HepG2 (cell line): ENCODE measurements around the gene DPP7. TPM values are rescaled to one million over a fixed set of nuclear protein-coding genes. Genes with fewer than 3 reads are reported as not detected.
A peak's percentile ranks its signal among the peaks of the same experiment; 100 is the strongest.

ENCODE experiments used
- ATRX ChIP-seq: sonication (generic); formaldehyde crosslinking; IDR thresholded peaks from 2 replicates; pipeline ENCODE4 v1.4.0; 2020; ENCODE audit warnings: missing genetic modification reagents, borderline replicate concordance
- FOSL2 ChIP-seq: sonication (generic); formaldehyde crosslinking; IDR thresholded peaks from 2 replicates; pipeline ENCODE4 v1.4.0; 2020; ENCODE audit warnings: missing genetic modification reagents
- HNF4A ChIP-seq: sonication (generic); formaldehyde crosslinking; IDR thresholded peaks from 2 replicates; pipeline ENCODE4 v1.4.0; 2020; ENCODE audit warnings: missing genetic modification reagents
- IRF2 ChIP-seq: IDR thresholded peaks from 2 replicates; pipeline ENCODE4 v1.6.1; 2018; ENCODE audit warnings: missing genetic modification reagents, missing compliant biosample characterization
- ISL2 ChIP-seq: sonication (generic); formaldehyde crosslinking; IDR thresholded peaks from 2 replicates; pipeline ENCODE4 v1.5.0; 2020; ENCODE audit warnings: missing genetic modification reagents
- KDM2A ChIP-seq: sonication (generic); formaldehyde crosslinking; IDR thresholded peaks from 2 replicates; pipeline ENCODE4 v1.4.0; 2020; ENCODE audit warnings: low read depth, missing genetic modification reagents, borderline replicate concordance
- KLF12 ChIP-seq: sonication (generic); formaldehyde crosslinking; IDR thresholded peaks from 2 replicates; pipeline ENCODE4 v1.4.0; 2020; ENCODE audit warnings: missing genetic modification reagents, borderline replicate concordance
- SALL2 ChIP-seq: sonication (generic); formaldehyde crosslinking; IDR thresholded peaks from 2 replicates; pipeline ENCODE4 v1.8.1; 2023; ENCODE audit warnings: mild to moderate bottlenecking, missing genetic modification reagents, inconsistent platforms
- ZBTB7B ChIP-seq: sonication (generic); formaldehyde crosslinking; IDR thresholded peaks from 2 replicates; pipeline ENCODE4 v1.4.0; 2020; ENCODE audit warnings: missing genetic modification reagents
- ZNF138 ChIP-seq: sonication (generic); formaldehyde crosslinking; IDR thresholded peaks from 2 replicates; pipeline ENCODE4 v1.5.0; 2020; ENCODE audit warnings: mild to moderate bottlenecking, low read depth, missing genetic modification reagents
- ZNF205 ChIP-seq: IDR thresholded peaks from 2 replicates; pipeline ENCODE4 v1.6.1; 2018; ENCODE audit warnings: missing biosample characterization, missing genetic modification reagents
- ZNF354B ChIP-seq: sonication (generic); formaldehyde crosslinking; IDR thresholded peaks from 2 replicates; pipeline ENCODE4 v1.8.0; 2022; ENCODE audit warnings: mild to moderate bottlenecking, missing genetic modification reagents
- ZNF367 ChIP-seq: sonication (generic); formaldehyde crosslinking; IDR thresholded peaks from 2 replicates; pipeline ENCODE4 v1.4.0; 2020; ENCODE audit warnings: missing genetic modification reagents, borderline replicate concordance
- ZNF674 ChIP-seq: sonication (generic); formaldehyde crosslinking; IDR thresholded peaks from 2 replicates; pipeline ENCODE4 v1.5.0; 2020; ENCODE audit warnings: low read depth, mild to moderate bottlenecking, missing genetic modification reagents
- ZSCAN31 ChIP-seq: sonication (generic); formaldehyde crosslinking; IDR thresholded peaks from 2 replicates; pipeline ENCODE4 v1.5.0; 2020; ENCODE audit warnings: low read depth, mild to moderate bottlenecking, missing genetic modification reagents
- polyA plus RNA-seq, 8 experiments: library from polyadenylated mRNA; depleted of rRNA in 3 of 8; stranded (reverse) in 7 of 8; unstranded in 1 of 8; fragments of >200 nt; fragmentation: Illumina TruSeq in 4 of 8; extraction: Trizol in 4 of 8; gene quantifications; 2 replicates each; pipeline versions ENCODE4 v1.2.1 to v1.2.3, GENCODE V29; 2011 to 2016; ENCODE audit warnings: low read depth in 4 of 8, missing spikeins in 1 of 8, mixed read lengths in 1 of 8; ENCODE audit not compliant: insufficient read depth in 1 of 8
- total RNA-seq, 5 experiments: library from RNA; depleted of rRNA; stranded (reverse); fragments of >200 nt; fragmentation: Illumina TruSeq; extraction: Trizol; gene quantifications; 2 replicates each; pipeline ENCODE4 v1.2.3, GENCODE V29; 2016; ENCODE audit warnings: low read depth in 1 of 5
- TF ChIP-seq, protein P1 (sequence below): sonication (generic); formaldehyde crosslinking; IDR thresholded peaks from 2 replicates; pipeline ENCODE4 v1.5.1; 2020; ENCODE audit warnings: missing genetic modification reagents, mild to moderate bottlenecking, borderline replicate concordance
- TF ChIP-seq, protein P2 (sequence below): sonication (generic); formaldehyde crosslinking; IDR thresholded peaks from 2 replicates; pipeline ENCODE4 v1.5.1; 2020; ENCODE audit warnings: mild to moderate bottlenecking, missing genetic modification reagents, moderate library complexity
- TF ChIP-seq, protein P3 (sequence below): sonication (generic); formaldehyde crosslinking; IDR thresholded peaks from 2 replicates; pipeline ENCODE4 v1.5.0; 2020; ENCODE audit warnings: mild to moderate bottlenecking, missing genetic modification reagents, borderline replicate concordance
- TF ChIP-seq, protein P4 (sequence below): sonication (generic); formaldehyde crosslinking; IDR thresholded peaks from 2 replicates; pipeline ENCODE4 v1.4.0; 2020; ENCODE audit warnings: missing genetic modification reagents, borderline replicate concordance

DPP7 gene
- total and polyA plus RNA-seq, 2 of the 13 experiments (the other 11 are each of a cell fraction or from before 2014, with no cell fraction given), result 1.2 to 4.5 TPM

DNA sequence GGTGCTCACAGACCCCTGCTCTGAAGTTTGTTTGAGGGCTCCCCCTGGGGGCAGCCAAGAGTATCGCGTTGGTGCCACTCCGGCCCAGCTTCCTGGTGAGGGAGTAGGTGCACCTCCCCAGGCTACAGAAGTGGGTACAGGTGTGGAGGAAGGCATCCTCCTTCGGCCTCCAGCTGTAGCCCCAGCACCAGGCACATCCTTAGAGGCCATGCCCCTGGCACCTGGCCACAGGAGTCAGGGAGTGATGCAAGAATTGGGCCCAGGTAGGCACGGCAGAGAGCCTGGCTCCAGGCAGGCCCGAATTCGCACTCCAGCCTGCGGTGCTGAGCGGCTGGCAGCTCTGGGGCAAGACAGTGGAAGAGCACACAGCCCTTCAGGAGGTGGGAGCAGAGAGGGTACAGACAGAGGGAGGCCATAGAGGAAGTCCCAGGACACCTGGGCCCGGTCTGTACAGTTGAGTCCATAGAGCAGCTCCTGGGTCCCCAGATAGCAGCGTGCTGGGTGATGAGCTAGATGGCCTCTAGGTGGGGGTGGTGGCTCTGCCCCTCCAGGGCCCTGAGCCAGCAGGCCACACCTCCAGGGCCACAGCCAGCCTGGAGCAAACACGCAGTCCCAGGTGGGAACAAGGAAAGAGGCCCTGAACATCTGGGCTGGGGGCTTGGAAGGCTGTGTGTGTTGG is 46.5 kb downstream of the DPP7 start (continued):
- TF ChIP-seq ZNF205 (peak; percentile 34; the same call in 1 of the 2 replicates), ZNF674 (CRISPR knock-in tag) (no peak), ZNF138 (CRISPR knock-in tag) (0 out of 2 replicates have a peak, but pooled peaks have one; percentile 15), IRF2 (CRISPR knock-in tag) (peak; percentile 31; the same call in 1 of the 2 replicates), ZNF367 (no peak), SALL2 (peak; percentile 31; the same call in 1 of the 2 replicates), KLF12 (CRISPR knock-in tag) (0 out of 2 replicates have a peak, but pooled peaks have one; percentile 70), ISL2 (CRISPR knock-in tag) (no peak; the same call in 1 of the 2 replicates), FOSL2 (CRISPR knock-in tag) (no peak), ZNF354B (CRISPR knock-in tag) (0 out of 2 replicates have a peak, but pooled peaks have one; percentile 75), KDM2A (CRISPR knock-in tag) (peak; percentile 72), HNF4A (CRISPR knock-in tag) (peak; percentile 48; the same call in 1 of the 2 replicates), ZBTB7B (0 out of 2 replicates have a peak, but pooled peaks have one; percentile 22), ZSCAN31 (peak; percentile 61; the same call in 1 of the 2 replicates), ATRX (no peak)
- TF ChIP-seq, protein P1, sequence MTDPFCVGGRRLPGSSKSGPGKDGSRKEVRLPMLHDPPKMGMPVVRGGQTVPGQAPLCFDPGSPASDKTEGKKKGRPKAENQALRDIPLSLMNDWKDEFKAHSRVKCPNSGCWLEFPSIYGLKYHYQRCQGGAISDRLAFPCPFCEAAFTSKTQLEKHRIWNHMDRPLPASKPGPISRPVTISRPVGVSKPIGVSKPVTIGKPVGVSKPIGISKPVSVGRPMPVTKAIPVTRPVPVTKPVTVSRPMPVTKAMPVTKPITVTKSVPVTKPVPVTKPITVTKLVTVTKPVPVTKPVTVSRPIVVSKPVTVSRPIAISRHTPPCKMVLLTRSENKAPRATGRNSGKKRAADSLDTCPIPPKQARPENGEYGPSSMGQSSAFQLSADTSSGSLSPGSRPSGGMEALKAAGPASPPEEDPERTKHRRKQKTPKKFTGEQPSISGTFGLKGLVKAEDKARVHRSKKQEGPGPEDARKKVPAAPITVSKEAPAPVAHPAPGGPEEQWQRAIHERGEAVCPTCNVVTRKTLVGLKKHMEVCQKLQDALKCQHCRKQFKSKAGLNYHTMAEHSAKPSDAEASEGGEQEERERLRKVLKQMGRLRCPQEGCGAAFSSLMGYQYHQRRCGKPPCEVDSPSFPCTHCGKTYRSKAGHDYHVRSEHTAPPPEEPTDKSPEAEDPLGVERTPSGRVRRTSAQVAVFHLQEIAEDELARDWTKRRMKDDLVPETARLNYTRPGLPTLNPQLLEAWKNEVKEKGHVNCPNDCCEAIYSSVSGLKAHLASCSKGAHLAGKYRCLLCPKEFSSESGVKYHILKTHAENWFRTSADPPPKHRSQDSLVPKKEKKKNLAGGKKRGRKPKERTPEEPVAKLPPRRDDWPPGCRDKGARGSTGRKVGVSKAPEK (CRISPR knock-in tag), result no peak
- TF ChIP-seq, protein P2, sequence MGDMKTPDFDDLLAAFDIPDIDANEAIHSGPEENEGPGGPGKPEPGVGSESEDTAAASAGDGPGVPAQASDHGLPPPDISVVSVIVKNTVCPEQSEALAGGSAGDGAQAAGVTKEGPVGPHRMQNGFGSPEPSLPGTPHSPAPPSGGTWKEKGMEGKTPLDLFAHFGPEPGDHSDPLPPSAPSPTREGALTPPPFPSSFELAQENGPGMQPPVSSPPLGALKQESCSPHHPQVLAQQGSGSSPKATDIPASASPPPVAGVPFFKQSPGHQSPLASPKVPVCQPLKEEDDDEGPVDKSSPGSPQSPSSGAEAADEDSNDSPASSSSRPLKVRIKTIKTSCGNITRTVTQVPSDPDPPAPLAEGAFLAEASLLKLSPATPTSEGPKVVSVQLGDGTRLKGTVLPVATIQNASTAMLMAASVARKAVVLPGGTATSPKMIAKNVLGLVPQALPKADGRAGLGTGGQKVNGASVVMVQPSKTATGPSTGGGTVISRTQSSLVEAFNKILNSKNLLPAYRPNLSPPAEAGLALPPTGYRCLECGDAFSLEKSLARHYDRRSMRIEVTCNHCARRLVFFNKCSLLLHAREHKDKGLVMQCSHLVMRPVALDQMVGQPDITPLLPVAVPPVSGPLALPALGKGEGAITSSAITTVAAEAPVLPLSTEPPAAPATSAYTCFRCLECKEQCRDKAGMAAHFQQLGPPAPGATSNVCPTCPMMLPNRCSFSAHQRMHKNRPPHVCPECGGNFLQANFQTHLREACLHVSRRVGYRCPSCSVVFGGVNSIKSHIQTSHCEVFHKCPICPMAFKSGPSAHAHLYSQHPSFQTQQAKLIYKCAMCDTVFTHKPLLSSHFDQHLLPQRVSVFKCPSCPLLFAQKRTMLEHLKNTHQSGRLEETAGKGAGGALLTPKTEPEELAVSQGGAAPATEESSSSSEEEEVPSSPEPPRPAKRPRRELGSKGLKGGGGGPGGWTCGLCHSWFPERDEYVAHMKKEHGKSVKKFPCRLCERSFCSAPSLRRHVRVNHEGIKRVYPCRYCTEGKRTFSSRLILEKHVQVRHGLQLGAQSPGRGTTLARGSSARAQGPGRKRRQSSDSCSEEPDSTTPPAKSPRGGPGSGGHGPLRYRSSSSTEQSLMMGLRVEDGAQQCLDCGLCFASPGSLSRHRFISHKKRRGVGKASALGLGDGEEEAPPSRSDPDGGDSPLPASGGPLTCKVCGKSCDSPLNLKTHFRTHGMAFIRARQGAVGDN, result peak; percentile 92
- TF ChIP-seq, protein P3, sequence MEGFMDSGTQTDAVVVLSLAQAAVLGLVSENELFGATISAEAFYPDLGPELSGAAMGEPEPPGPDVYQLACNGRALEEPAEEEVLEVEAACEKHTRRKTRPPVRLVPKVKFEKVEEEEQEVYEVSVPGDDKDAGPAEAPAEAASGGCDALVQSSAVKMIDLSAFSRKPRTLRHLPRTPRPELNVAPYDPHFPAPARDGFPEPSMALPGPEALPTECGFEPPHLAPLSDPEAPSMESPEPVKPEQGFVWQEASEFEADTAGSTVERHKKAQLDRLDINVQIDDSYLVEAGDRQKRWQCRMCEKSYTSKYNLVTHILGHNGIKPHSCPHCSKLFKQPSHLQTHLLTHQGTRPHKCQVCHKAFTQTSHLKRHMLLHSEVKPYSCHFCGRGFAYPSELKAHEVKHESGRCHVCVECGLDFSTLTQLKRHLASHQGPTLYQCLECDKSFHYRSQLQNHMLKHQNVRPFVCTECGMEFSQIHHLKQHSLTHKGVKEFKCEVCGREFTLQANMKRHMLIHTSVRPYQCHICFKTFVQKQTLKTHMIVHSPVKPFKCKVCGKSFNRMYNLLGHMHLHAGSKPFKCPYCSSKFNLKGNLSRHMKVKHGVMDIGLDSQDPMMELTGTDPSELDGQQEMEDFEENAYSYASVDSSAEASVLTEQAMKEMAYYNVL (CRISPR knock-in tag), result peak; percentile 47; the same call in 1 of the 2 replicates
- TF ChIP-seq, protein P4, sequence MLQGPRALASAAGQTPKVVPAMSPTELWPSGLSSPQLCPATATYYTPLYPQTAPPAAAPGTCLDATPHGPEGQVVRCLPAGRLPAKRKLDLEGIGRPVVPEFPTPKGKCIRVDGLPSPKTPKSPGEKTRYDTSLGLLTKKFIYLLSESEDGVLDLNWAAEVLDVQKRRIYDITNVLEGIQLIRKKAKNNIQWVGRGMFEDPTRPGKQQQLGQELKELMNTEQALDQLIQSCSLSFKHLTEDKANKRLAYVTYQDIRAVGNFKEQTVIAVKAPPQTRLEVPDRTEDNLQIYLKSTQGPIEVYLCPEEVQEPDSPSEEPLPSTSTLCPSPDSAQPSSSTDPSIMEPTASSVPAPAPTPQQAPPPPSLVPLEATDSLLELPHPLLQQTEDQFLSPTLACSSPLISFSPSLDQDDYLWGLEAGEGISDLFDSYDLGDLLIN (CRISPR knock-in tag), result peak; percentile 51; the same call in 1 of the 2 replicates
